ENCODE data around the gene COMMD3. TPM values are rescaled to one million over a fixed set of nuclear protein-coding genes. Genes with fewer than 3 reads are reported as not detected.

COMMD3 gene
- total and polyA plus RNA-seq, 10 donors: 43.5 to 76.0 (median 53.4) TPM

- peaks cover 0 to 39% (median 0%) of the 10 kb centered on the region in 7 donors for H3K27me3 ChIP-seq (replicated peaks in 1 of 7)
- whole genome bisulfite sequencing, 5 donors: 82 to 88% (median 87%) methylated on average over 5 of the region's 5 CpGs
These were observed 7.5 kb downstream of the COMMD3 start for GRCh38 chr10:22323538-22324305.

GRCh38 chr10:22324413-22324812 is 8.2 kb downstream of the COMMD3 start:
- Histone ChIP-seq H3K9me3 (no peaks in the 10 kb centered on the region), H3K4me1 (peaks cover 27 to 58% (median 52%) of the 10 kb centered on the region in 6 donors), H3K27me3 (replicated peaks in 1 of 7) (peaks cover 0 to 39% (median 0%) of the 10 kb centered on the region in 7 donors), H3K36me3 (peaks cover 0 to 28% (median 18%) of the 10 kb centered on the region in 6 donors), H3K4me3 (peak overlapping the region in 4 of 8 donors; percentile 59 to 90 (median 66)), H3K27ac (peak overlapping the region in 4 of 8 donors; percentile 36 to 84 (median 80))
- WGBS, 5 donors: 63 to 77% (median 74%) methylated on average over 4 of the region's 4 CpGs
- no peak for DNase-seq
- intact Hi-C loops (cut with DNase I; ENCODE audit: low total_unique reads): no loop called here
- TF ChIP-seq POLR2AphosphoS5 (IDR thresholded peaks at IDR 0.05) (no peak), CTCF (IDR thresholded peaks at IDR 0.05 in 8 of 11, conservative IDR thresholded peaks at IDR 0.05 in 3 of 11) (no peak), POLR2A (IDR thresholded peaks at IDR 0.05) (no peak)

More at GRCh38 chr10:22323538-22324305, 7.5 kb downstream of the COMMD3 start:
- no peak for DNase-seq
- no peak for TF ChIP-seq POLR2A (IDR thresholded peaks at IDR 0.05)
- no peak for TF ChIP-seq POLR2AphosphoS5 (IDR thresholded peaks at IDR 0.05)
- no peak for TF ChIP-seq CTCF (IDR thresholded peaks at IDR 0.05 in 8 of 11, conservative IDR thresholded peaks at IDR 0.05 in 3 of 11)
- H3K4me1 ChIP-seq: peaks cover 30 to 65% (median 54%) of the 10 kb centered on the region in 6 donors
- peaks cover 0 to 22% (median 11%) of the 10 kb centered on the region in 6 donors for H3K36me3 ChIP-seq
- peak overlapping the region in 1 of 8 donors; percentile 0 for H3K27ac ChIP-seq
- H3K9me3 ChIP-seq: no peaks in the 10 kb centered on the region
- H3K4me3 ChIP-seq: peak overlapping the region in 1 of 8 donors; percentile 90
- intact Hi-C loops (cut with DNase I; ENCODE audit: low total_unique reads): no loop called here

- H3K4me1 ChIP-seq: peaks cover 25 to 53% (median 47%) of the 10 kb centered on the region in 6 donors
- peaks cover 0 to 33% (median 22%) of the 10 kb centered on the region in 6 donors for H3K36me3 ChIP-seq
- intact Hi-C loops (cut with DNase I; ENCODE audit: low total_unique reads): no loop called here
- H3K9me3 ChIP-seq: no peaks in the 10 kb centered on the region
- TF ChIP-seq POLR2A (IDR thresholded peaks at IDR 0.05): no peak
- no peak for TF ChIP-seq POLR2AphosphoS5 (IDR thresholded peaks at IDR 0.05)
- TF ChIP-seq CTCF (IDR thresholded peaks at IDR 0.05 in 8 of 11, conservative IDR thresholded peaks at IDR 0.05 in 3 of 11): no peak
- H3K4me3 ChIP-seq: peak overlapping the region; percentile 39 to 90 (median 64)
- peaks cover 0 to 39% (median 0%) of the 10 kb centered on the region in 7 donors for H3K27me3 ChIP-seq (replicated peaks in 1 of 7)
- H3K27ac ChIP-seq: peak overlapping the region; percentile 36 to 84 (median 76)
- WGBS, 5 donors: 3 to 5% (median 4%) methylated on average over 9 of the region's 9 CpGs
- no peak for DNase-seq
These were observed 8.7 kb downstream of the COMMD3 start for GRCh38 chr10:22324893-22325271.

Data from spleen (tissue), 11 donors.